H9 (cell line): ENCODE data around the gene C22orf23. TPM values are rescaled to one million over a fixed set of nuclear protein-coding genes. Genes with fewer than 3 reads are reported as not detected.

Source experiments
- DNase-seq: peaks from one replicate; pipeline ENCODE4 v3.0.0-alpha.2; 2017
- H2AFZ ChIP-seq: one replicate; pipeline ENCODE4 v1.6.1; 2013; ENCODE audit warnings: mild to moderate bottlenecking, low read length, control low read depth, moderate library complexity
- H2AK5ac ChIP-seq: 2 replicates; pipeline ENCODE4 v1.6.1; 2013; ENCODE audit warnings: low read length, control low read depth, mixed read lengths; ENCODE audit not compliant: insufficient read length
- H2BK120ac ChIP-seq: one replicate; pipeline ENCODE4 v1.6.1; 2013; ENCODE audit warnings: low read depth, mild to moderate bottlenecking, low read length, control low read depth, inconsistent platforms; ENCODE audit not compliant: poor library complexity, severe bottlenecking
- H2BK12ac ChIP-seq: 2 replicates; pipeline ENCODE4 v1.6.1; 2013; ENCODE audit warnings: low read length, control low read depth, mixed read lengths, low read depth; ENCODE audit not compliant: insufficient read length
- H2BK15ac ChIP-seq: 2 replicates; pipeline ENCODE4 v1.6.1; 2013; ENCODE audit warnings: low read depth, low read length, control low read depth
- H2BK20ac ChIP-seq: one replicate; pipeline ENCODE4 v1.6.1; 2013; ENCODE audit warnings: low read depth, mild to moderate bottlenecking, low read length, control low read depth, inconsistent platforms; ENCODE audit not compliant: poor library complexity, severe bottlenecking
- H2BK5ac ChIP-seq: 2 replicates; pipeline ENCODE4 v1.6.1; 2013; ENCODE audit warnings: low read length, control low read depth, mixed read lengths; ENCODE audit not compliant: insufficient read length
- H3K14ac ChIP-seq: 2 replicates; pipeline ENCODE4 v1.6.1; 2013; ENCODE audit warnings: low read length, control low read depth; ENCODE audit not compliant: insufficient read depth
- H3K18ac ChIP-seq: 2 replicates; pipeline ENCODE4 v1.6.1; 2013; ENCODE audit warnings: low read depth, mild to moderate bottlenecking, mixed read lengths, low read length, control low read depth; ENCODE audit not compliant: insufficient read length
- H3K23ac ChIP-seq: 2 replicates; pipeline ENCODE4 v1.6.1; 2013; ENCODE audit warnings: low read length, control low read depth, mixed read lengths, low read depth; ENCODE audit not compliant: insufficient read length
- H3K23me2 ChIP-seq: 2 replicates; pipeline ENCODE4 v1.6.1; 2013; ENCODE audit warnings: low read depth, mild to moderate bottlenecking, mixed read lengths, low read length, control low read depth; ENCODE audit not compliant: insufficient read length, poor library complexity, severe bottlenecking
- H3K27ac ChIP-seq: 2 replicates; pipeline ENCODE4 v1.5.1; 2013; ENCODE audit warnings: low read length, control low read depth, mixed read lengths, low read depth; ENCODE audit not compliant: insufficient read length
- H3K27me3 ChIP-seq: 2 replicates; pipeline ENCODE4 v1.6.1; 2013; ENCODE audit warnings: low read length, control low read depth, inconsistent platforms; ENCODE audit not compliant: insufficient read depth
- H3K4ac ChIP-seq: 2 replicates; pipeline ENCODE4 v1.6.1; 2013; ENCODE audit warnings: low read depth, mild to moderate bottlenecking, control low read depth, inconsistent platforms, low read length, moderate library complexity
- H3K4me1 ChIP-seq: 2 replicates; pipeline ENCODE4 v1.6.1; 2013; ENCODE audit warnings: low read length, control low read depth, inconsistent platforms; ENCODE audit not compliant: insufficient read depth
- H3K4me2 ChIP-seq: 2 replicates; pipeline ENCODE4 v1.6.1; 2013; ENCODE audit warnings: low read length, control low read depth, mixed read lengths; ENCODE audit not compliant: insufficient read length, insufficient read depth
- H3K56ac ChIP-seq: 2 replicates; pipeline ENCODE4 v1.6.1; 2013; ENCODE audit warnings: low read depth, mild to moderate bottlenecking, mixed read lengths, low read length, control low read depth; ENCODE audit not compliant: insufficient read length
- H3K79me1 ChIP-seq: 2 replicates; pipeline ENCODE4 v1.6.1; 2013; ENCODE audit warnings: low read depth, mild to moderate bottlenecking, moderate library complexity, low read length, control low read depth, inconsistent platforms; ENCODE audit not compliant: insufficient read depth, poor library complexity, severe bottlenecking
- H3K79me2 ChIP-seq: 2 replicates; pipeline ENCODE4 v1.6.1; 2013; ENCODE audit warnings: low read length, control low read depth, inconsistent platforms; ENCODE audit not compliant: insufficient read depth
- H3K9ac ChIP-seq: 2 replicates; pipeline ENCODE4 v1.6.1; 2013; ENCODE audit warnings: low read length, control low read depth, mixed read lengths; ENCODE audit not compliant: insufficient read length; ENCODE audit errors: extremely low read depth
- H3K9me3 ChIP-seq: one replicate; pipeline ENCODE4 v1.6.1; 2013; ENCODE audit warnings: low read depth, low read length, inconsistent platforms; ENCODE audit not compliant: control insufficient read depth
- H3T11ph ChIP-seq: one replicate; pipeline ENCODE4 v1.6.1; 2013; ENCODE audit warnings: mild to moderate bottlenecking, low read length, control low read depth, inconsistent platforms
- H4K20me1 ChIP-seq: one replicate; pipeline ENCODE4 v1.6.1; 2013; ENCODE audit not compliant: control insufficient read depth, insufficient read length, insufficient read depth
- H4K5ac ChIP-seq: 2 replicates; pipeline ENCODE4 v1.6.1; 2013; ENCODE audit warnings: low read depth, mild to moderate bottlenecking, mixed read lengths, low read length, control low read depth; ENCODE audit not compliant: insufficient read length
- H4K8ac ChIP-seq: replicated peaks from 2 replicates; pipeline ENCODE4 v1.6.1; 2013; ENCODE audit warnings: low read length, control low read depth, mixed read lengths, low read depth; ENCODE audit not compliant: insufficient read length
- H4K91ac ChIP-seq: 2 replicates; pipeline ENCODE4 v1.6.1; 2013; ENCODE audit warnings: low read depth, mild to moderate bottlenecking, moderate library complexity, mixed read lengths, low read length, control low read depth; ENCODE audit not compliant: insufficient read length
- H3K27ac Mint-ChIP-seq, 3 experiments: 2 replicates in 2 of 3; 3 replicates in 1 of 3; pipeline ENCODE4 v1.8.0; 2020 to 2021; ENCODE audit warnings: mixed read lengths in 3 of 3, mild to moderate bottlenecking in 1 of 3, moderate library complexity in 1 of 3
- H3K27me3 Mint-ChIP-seq: 2 replicates; pipeline ENCODE4 v1.8.0; 2021; ENCODE audit warnings: low read depth, mild to moderate bottlenecking, moderate library complexity, mixed read lengths
- H3K36me3 Mint-ChIP-seq, 3 experiments: 2 replicates in 2 of 3; 3 replicates in 1 of 3; pipeline ENCODE4 v1.8.0; 2020 to 2021; ENCODE audit warnings: low read depth in 3 of 3, mixed read lengths in 3 of 3; ENCODE audit not compliant: insufficient read depth in 1 of 3
- H3K4me1 Mint-ChIP-seq, 2 experiments: 2 replicates each; pipeline ENCODE4 v1.8.0; 2020; ENCODE audit warnings: mixed read lengths in 2 of 2
- H3K4me3 Mint-ChIP-seq, 2 experiments: 2 replicates in 1 of 2; 3 replicates in 1 of 2; pipeline ENCODE4 v1.8.0; 2020 to 2021; ENCODE audit warnings: mild to moderate bottlenecking in 2 of 2, mixed read lengths in 2 of 2, moderate library complexity in 1 of 2
- H3K9me3 Mint-ChIP-seq, 2 experiments: 2 replicates in 1 of 2; 3 replicates in 1 of 2; pipeline ENCODE4 v1.8.0; 2020; ENCODE audit warnings: mild to moderate bottlenecking in 2 of 2, mixed read lengths in 2 of 2, moderate library complexity in 1 of 2
- CTCF ChIP-seq: fragments of 200-600 bp; sonication (generic); conservative IDR thresholded peaks from 3 replicates; pipeline ENCODE4 v1.8.0; 2021; ENCODE audit warnings: antibody characterized with exemption, mild to moderate bottlenecking
- WGBS: extraction: QIAGEN DNeasy Blood & Tissue Kit; methylation state at CpG from one replicate; pipeline ENCODE4 v1.1.7; 2013; ENCODE audit warnings: missing lambda C conversion rate, low lambda C conversion rate, mixed read lengths; ENCODE audit not compliant: insufficient read length; ENCODE audit errors: extremely low coverage; 5-methylcytosine and 5-hydroxymethylcytosine counted together
- total RNA-seq: library from RNA; stranded (reverse); gene quantifications from 2 replicates; pipeline ENCODE4 v1.2.1, GENCODE V29; 2021

The C22orf23 gene
- total RNA-seq, 1 experiment from 2014 or later, result 0.57 TPM

DNA sequence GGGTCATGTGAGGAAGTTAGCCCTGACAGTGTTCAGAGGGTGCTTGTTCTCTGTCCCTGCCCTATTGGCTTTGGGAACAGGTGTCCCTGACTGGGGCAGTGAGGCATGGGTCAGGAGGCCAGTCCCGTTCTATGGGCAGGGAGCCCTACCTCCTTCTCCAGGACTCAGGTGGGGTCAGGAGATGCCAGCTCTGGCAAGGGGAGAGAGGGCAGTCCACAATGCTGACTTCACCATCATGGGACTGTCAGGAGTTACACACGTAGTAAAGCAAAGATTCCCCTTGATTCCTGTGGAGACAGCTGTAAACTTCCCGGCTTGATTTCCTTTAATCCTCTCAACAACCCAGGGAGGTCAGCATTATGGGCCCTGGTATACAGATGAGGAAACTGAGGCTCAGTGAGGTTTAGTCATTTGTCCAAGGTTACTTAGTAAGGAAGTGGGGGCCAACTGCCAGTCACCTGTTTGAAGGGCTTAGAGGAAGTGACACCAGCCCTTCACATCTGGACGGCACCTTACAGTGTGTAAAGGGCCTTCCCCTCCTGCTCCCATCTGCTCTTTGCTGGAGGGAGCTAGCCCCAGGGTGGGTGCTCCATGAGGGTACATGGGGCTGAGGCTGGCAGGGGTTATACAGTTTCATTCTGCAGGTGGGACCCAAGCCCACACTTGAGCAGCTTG lies 35.4 kb downstream of the C22orf23 start:
- no peak for TF ChIP-seq CTCF
- H3K4me3 Mint-ChIP-seq, result no peak overlapping the region
- Histone ChIP-seq H3K23me2 (no peaks in the 10 kb centered on the region), H3K56ac (no peak overlapping the region), H4K91ac (no peak overlapping the region), H3K4me2 (no peak overlapping the region), H2BK120ac (no peak overlapping the region), H4K5ac (no peak overlapping the region), H3K79me2 (no peaks in the 10 kb centered on the region), H3T11ph (no peak overlapping the region), H3K27ac (no peak overlapping the region), H3K4me1 (no peaks in the 10 kb centered on the region), H2BK5ac (no peak overlapping the region), H2AK5ac (no peak overlapping the region), H3K9me3 (no peaks in the 10 kb centered on the region), H3K18ac (no peak overlapping the region), H2BK20ac (no peak overlapping the region), H3K23ac (no peak overlapping the region), H3K4ac (no peak overlapping the region), H2AFZ (no peak overlapping the region), H3K14ac (no peak overlapping the region), H4K20me1 (no peaks in the 10 kb centered on the region), H2BK12ac (no peak overlapping the region), H4K8ac (no peak overlapping the region), H3K9ac (no peak overlapping the region), H2BK15ac (no peak overlapping the region), H3K27me3 (no peaks in the 10 kb centered on the region), H3K79me1 (no peaks in the 10 kb centered on the region)
- peaks cover 3 to 50% (median 25%) of the 10 kb centered on the region in 3 experiments; a peak in 6 of 7 replicates for H3K36me3 Mint-ChIP-seq
- DNase-seq, result no peak
- H3K4me1 Mint-ChIP-seq, result no peaks in the 10 kb centered on the region
- H3K27me3 Mint-ChIP-seq, result no peaks in the 10 kb centered on the region; the same call in 1 of the 2 replicates
- WGBS, result no CpG with 5 or more reads among the region's 4 CpGs
- H3K27ac Mint-ChIP-seq, result no peak overlapping the region
- H3K9me3 Mint-ChIP-seq, result no peaks in the 10 kb centered on the region
